SK-N-MC (cell line): ENCODE results near the gene PHC2.

Experiments used
- DNase-seq: peaks from one replicate; pipeline ENCODE4 v3.0.0-alpha.2; 2011; ENCODE audit warnings: low read depth, low spot score
- H3K27ac ChIP-seq: fragments of 200-600 bp; sonication (generic); 2 replicates; pipeline ENCODE4 v1.5.1; 2016; ENCODE audit warnings: mixed run types
- H3K36me3 ChIP-seq: fragments of 200-600 bp; sonication (generic); 2 replicates; pipeline ENCODE4 v1.6.1; 2017; ENCODE audit warnings: antibody characterized with exemption, low read length, mixed read lengths; ENCODE audit not compliant: insufficient read depth
- H3K4me3 ChIP-seq: fragments of 200-600 bp; sonication (generic); 2 replicates; pipeline ENCODE4 v1.5.1; 2016
- H3K9ac ChIP-seq: fragments of 200-600 bp; sonication (generic); 2 replicates; pipeline ENCODE4 v1.8.0; 2017; ENCODE audit warnings: mixed run types, mixed read lengths; ENCODE audit not compliant: insufficient read length
- H3K9me3 ChIP-seq: fragments of 200-600 bp; sonication (generic); 2 replicates; pipeline ENCODE4 v1.6.1; 2017; ENCODE audit warnings: low read depth, mild to moderate bottlenecking, antibody characterized with exemption, low read length, moderate library complexity, mixed read lengths
- EZH2 ChIP-seq: fragments of 200-600 bp; sonication (generic); IDR thresholded peaks from one replicate; pipeline ENCODE4 v1.6.1; 2017; ENCODE audit warnings: antibody characterized with exemption
- FOXP2 ChIP-seq: optimal IDR thresholded peaks from 2 replicates; pipeline ENCODE3; 2011; ENCODE audit warnings: mild to moderate bottlenecking, moderate library complexity; ENCODE audit not compliant: insufficient read depth; ENCODE audit errors: extremely low read length, control extremely low read depth
- POLR2AphosphoS5 ChIP-seq: IDR thresholded peaks from 2 replicates; pipeline ENCODE4 v1.6.1; 2012; ENCODE audit warnings: mild to moderate bottlenecking, low read depth, low read length, borderline replicate concordance

Gene PHC2

GRCh38 chr1:33349778-33350610, 80.9 kb downstream of the PHC2 start:
- Histone ChIP-seq H3K4me3 (peak overlapping the region; percentile 99), H3K9ac (peak overlapping the region; percentile 99), H3K36me3 (peaks cover 13% of the 10 kb centered on the region), H3K9me3 (no peaks in the 10 kb centered on the region), H3K27ac (peak overlapping the region; percentile 94)
- no peak for DNase-seq
- no peak for TF ChIP-seq FOXP2
- TF ChIP-seq EZH2: no peak
- TF ChIP-seq POLR2AphosphoS5: peak; percentile 96

- DNase-seq: no peak
- TF ChIP-seq POLR2AphosphoS5 (no peak), EZH2 (no peak), FOXP2 (no peak)
- peak overlapping the region; percentile 95 for H3K4me3 ChIP-seq
- 0 out of 2 replicates have a peak overlapping the region, but pooled peaks have one; percentile 27 for H3K27ac ChIP-seq
- H3K9ac ChIP-seq: peak overlapping the region; percentile 96
- H3K9me3 ChIP-seq: no peaks in the 10 kb centered on the region
- H3K36me3 ChIP-seq: peaks cover 19% of the 10 kb centered on the region
Measured at GRCh38 chr1:33349081-33349759, 81.7 kb downstream of the PHC2 start.

GRCh38 chr1:33348676-33349080, 82.2 kb downstream of the PHC2 start:
- peak overlapping the region; percentile 96 for H3K9ac ChIP-seq
- DNase-seq: no peak
- H3K9me3 ChIP-seq: no peaks in the 10 kb centered on the region
- peak overlapping the region; percentile 95 for H3K4me3 ChIP-seq
- peaks cover 25% of the 10 kb centered on the region for H3K36me3 ChIP-seq
- 0 out of 2 replicates have a peak overlapping the region, but pooled peaks have one; percentile 27 for H3K27ac ChIP-seq
- no peak for TF ChIP-seq EZH2
- no peak for TF ChIP-seq FOXP2
- no peak for TF ChIP-seq POLR2AphosphoS5

- H3K36me3 ChIP-seq: peaks cover 28% of the 10 kb centered on the region
- no peaks in the 10 kb centered on the region for H3K9me3 ChIP-seq
- no peak for DNase-seq
- TF ChIP-seq EZH2: no peak
- no peak for TF ChIP-seq POLR2AphosphoS5
- no peak for TF ChIP-seq FOXP2
- peak overlapping the region; percentile 95 for H3K4me3 ChIP-seq
- H3K27ac ChIP-seq: no peak overlapping the region
- peak overlapping the region; percentile 96 for H3K9ac ChIP-seq
Measured at GRCh38 chr1:33348194-33348593, 82.7 kb downstream of the PHC2 start.

- Histone ChIP-seq H3K36me3 (peaks cover 31% of the 10 kb centered on the region), H3K27ac (no peak overlapping the region; the same call in 1 of the 2 replicates), H3K9me3 (no peaks in the 10 kb centered on the region), H3K9ac (peak overlapping the region; percentile 96), H3K4me3 (peak overlapping the region; percentile 95)
- no peak for DNase-seq
- TF ChIP-seq FOXP2 (no peak), EZH2 (no peak), POLR2AphosphoS5 (no peak)
Measured at GRCh38 chr1:33347650-33347992, 83.3 kb downstream of the PHC2 start.

GRCh38 chr1:33346927-33347649, 83.8 kb downstream of the PHC2 start:
- Histone ChIP-seq H3K27ac (peak overlapping the region; percentile 10), H3K9me3 (no peaks in the 10 kb centered on the region), H3K9ac (no peak overlapping the region), H3K4me3 (peak overlapping the region; percentile 95), H3K36me3 (peaks cover 34% of the 10 kb centered on the region)
- TF ChIP-seq EZH2 (no peak), POLR2AphosphoS5 (no peak; the same call in 1 of the 2 replicates), FOXP2 (no peak)
- no peak for DNase-seq

- Histone ChIP-seq H3K9me3 (no peaks in the 10 kb centered on the region), H3K36me3 (peaks cover 40% of the 10 kb centered on the region), H3K27ac (0 out of 2 replicates have a peak overlapping the region, but pooled peaks have one; percentile 9), H3K4me3 (peak overlapping the region; percentile 95), H3K9ac (no peak overlapping the region)
- no peak for TF ChIP-seq FOXP2
- TF ChIP-seq EZH2: no peak
- TF ChIP-seq POLR2AphosphoS5: no peak
- DNase-seq: no peak
Measured at GRCh38 chr1:33346533-33346926, 84.4 kb downstream of the PHC2 start.
